Measurements from ENCODE around the gene ELMO1. TPM values are rescaled to one million over a fixed set of nuclear protein-coding genes. Genes with fewer than 3 reads are reported as not detected.

ELMO1 gene
- total and polyA plus RNA-seq, 2 experiments from 2014 or later, result 19.7 to 28.7 TPM

GRCh38 chr7:37013771-37014170, 434.9 kb downstream of the ELMO1 start:
- no peak for DNase-seq (ENCODE audit: low spot score)
- no peaks in the 10 kb centered on the region for H3K27me3 ChIP-seq
- WGBS (ENCODE audit: low lambda C conversion rate, missing lambda C conversion rate), result 81% methylated on average over 4 of the region's 4 CpGs
- H3K27ac ChIP-seq, result no peak overlapping the region
- H4K20me1 ChIP-seq (ENCODE audit: insufficient read depth, poor library complexity, severe bottlenecking), result no peaks in the 10 kb centered on the region
- H2AFZ ChIP-seq, result no peak overlapping the region
- H3K4me1 ChIP-seq (ENCODE audit: insufficient read depth), result no peaks in the 10 kb centered on the region
- no peak overlapping the region for H3K4me2 ChIP-seq
- H3K9me3 ChIP-seq (ENCODE audit: low read depth), result no peaks in the 10 kb centered on the region
- no peak for TF ChIP-seq CTCF (IDR thresholded peaks at IDR 0.05; ENCODE audit: poor library complexity)
- TF ChIP-seq EZH2phosphoT487 (IDR thresholded peaks at IDR 0.05; ENCODE audit: low read depth, severe bottlenecking, unreplicated experiment), result no peak
- no peak for TF ChIP-seq EZH2 (IDR thresholded peaks at IDR 0.05; ENCODE audit: borderline replicate concordance)
- no peaks in the 10 kb centered on the region for H3K79me2 ChIP-seq
- H3K36me3 ChIP-seq (replicated peaks; ENCODE audit: insufficient read depth, low read depth), result no peaks in the 10 kb centered on the region
- no peak overlapping the region for H3K4me3 ChIP-seq
- no peaks in the 10 kb centered on the region for H3K9me2 ChIP-seq (replicated peaks; ENCODE audit: insufficient read depth)

- H3K4me2 ChIP-seq, result no peak overlapping the region
- no peaks in the 10 kb centered on the region for H3K27me3 ChIP-seq
- no peak overlapping the region for H2AFZ ChIP-seq
- no peaks in the 10 kb centered on the region for H4K20me1 ChIP-seq (ENCODE audit: insufficient read depth, poor library complexity, severe bottlenecking)
- DNase-seq (ENCODE audit: low spot score), result no peak
- no peaks in the 10 kb centered on the region for H3K79me2 ChIP-seq
- 95% methylated on average over 3 of the region's 3 CpGs for WGBS (ENCODE audit: low lambda C conversion rate, missing lambda C conversion rate)
- no peaks in the 10 kb centered on the region for H3K4me1 ChIP-seq (ENCODE audit: insufficient read depth)
- no peaks in the 10 kb centered on the region for H3K36me3 ChIP-seq (replicated peaks; ENCODE audit: insufficient read depth, low read depth)
- no peaks in the 10 kb centered on the region for H3K9me3 ChIP-seq (ENCODE audit: low read depth)
- no peaks in the 10 kb centered on the region for H3K9me2 ChIP-seq (replicated peaks; ENCODE audit: insufficient read depth)
- no peak overlapping the region for H3K27ac ChIP-seq
- no peak overlapping the region for H3K4me3 ChIP-seq
- TF ChIP-seq CTCF (IDR thresholded peaks at IDR 0.05; ENCODE audit: poor library complexity), result no peak
- no peak for TF ChIP-seq EZH2 (IDR thresholded peaks at IDR 0.05; ENCODE audit: borderline replicate concordance)
- TF ChIP-seq EZH2phosphoT487 (IDR thresholded peaks at IDR 0.05; ENCODE audit: low read depth, severe bottlenecking, unreplicated experiment), result no peak
These were observed 437.3 kb downstream of the ELMO1 start for GRCh38 chr7:37011151-37011890.

- 70% methylated on average over 4 of the region's 4 CpGs for WGBS (ENCODE audit: low lambda C conversion rate, missing lambda C conversion rate)
- no peaks in the 10 kb centered on the region for H3K9me3 ChIP-seq (ENCODE audit: low read depth)
- no peaks in the 10 kb centered on the region for H3K79me2 ChIP-seq
These were observed 439.5 kb downstream of the ELMO1 start for GRCh38 chr7:37009125-37009675.

More at GRCh38 chr7:37009125-37009675, 439.5 kb downstream of the ELMO1 start:
- Histone ChIP-seq H3K9me2 (replicated peaks; ENCODE audit: insufficient read depth) (no peaks in the 10 kb centered on the region), H3K36me3 (replicated peaks; ENCODE audit: insufficient read depth, low read depth) (no peaks in the 10 kb centered on the region), H3K4me3 (no peak overlapping the region), H2AFZ (no peak overlapping the region), H3K27me3 (no peaks in the 10 kb centered on the region), H4K20me1 (ENCODE audit: insufficient read depth, poor library complexity, severe bottlenecking) (no peaks in the 10 kb centered on the region), H3K4me2 (no peak overlapping the region), H3K27ac (no peak overlapping the region), H3K4me1 (ENCODE audit: insufficient read depth) (no peaks in the 10 kb centered on the region)
- no peak for DNase-seq (ENCODE audit: low spot score)
- TF ChIP-seq EZH2phosphoT487 (IDR thresholded peaks at IDR 0.05; ENCODE audit: low read depth, severe bottlenecking, unreplicated experiment) (no peak), CTCF (IDR thresholded peaks at IDR 0.05; ENCODE audit: poor library complexity) (no peak), EZH2 (IDR thresholded peaks at IDR 0.05; ENCODE audit: borderline replicate concordance) (no peak)

Data from hepatocyte (in vitro differentiated cells).